Measurements from ENCODE around the gene HNRNPH2. TPM values are rescaled to one million over a fixed set of nuclear protein-coding genes. Genes with fewer than 3 reads are reported as not detected.

Gene HNRNPH2
- total and polyA plus RNA-seq, 10 of the 15 experiments (the other 5 are each of a cell fraction or from before 2014, with no cell fraction given) = 34.5 to 102 (median 61.4) TPM

- TF ChIP-seq TBL1XR1 (IDR thresholded peaks at IDR 0.05; ENCODE audit: low read depth, low read length) (no peak), ATF7 (IDR thresholded peaks at IDR 0.05; ENCODE audit: low read depth) (peak; percentile 54), CHD1 (IDR thresholded peaks at IDR 0.05; ENCODE audit: low read depth, low read length) (no peak), CTCF (IDR thresholded peaks at IDR 0.05 in 2 of 3, conservative IDR thresholded peaks at IDR 0.05 in 1 of 3; ENCODE audit: control insufficient read depth in 2 of 3, extremely low read depth in 1 of 3, insufficient read depth in 1 of 3, low read depth in 3 of 3, low read length in 3 of 3) (peak; percentile 62 to 77 (median 74)), ZBED1 (IDR thresholded peaks at IDR 0.05; ENCODE audit: borderline replicate concordance) (peak; percentile 62; the same call in 1 of the 2 replicates), CUX1 (IDR thresholded peaks at IDR 0.05; ENCODE audit: insufficient replicate concordance, low read depth, low read length) (no peak), RELB (IDR thresholded peaks at IDR 0.05; ENCODE audit: low read depth) (peak; percentile 61), STAT1 (conservative IDR thresholded peaks at IDR 0.05) (no peak), ESRRA (IDR thresholded peaks at IDR 0.05; ENCODE audit: low read length) (0 out of 2 replicates have a peak, but pooled peaks have one; percentile 38), RELA (IDR thresholded peaks at IDR 0.05; ENCODE audit: borderline replicate concordance, partially characterized antibody) (peak; percentile 40), NR2C1 (IDR thresholded peaks at IDR 0.05) (peak; percentile 50), CBX3 (IDR thresholded peaks at IDR 0.05; ENCODE audit: borderline replicate concordance, low read depth) (no peak), PKNOX1 (IDR thresholded peaks at IDR 0.05) (no peak), ZBTB40 (IDR thresholded peaks at IDR 0.05; ENCODE audit: borderline replicate concordance) (peak; percentile 76; the same call in 1 of the 2 replicates)
Measured at GRCh38 chrX:101390664-101391525, 17.1 kb upstream of the HNRNPH2 start, which contains the start of gene RPL36A (continued).
